HEK293T (cell line): ENCODE measurements around the gene FCGR2B.
"Not testable (repeated sequence)": the region's sequence is repeated elsewhere in the genome, so short reads cannot be mapped to it uniquely, and the experiment has no call there.

ENCODE experiments used
- CTCF ChIA-PET: fragments of 350-600 bp; formaldehyde crosslinking; extraction: SDS; loops from one replicate; lab custom pipeline; 2021; ENCODE audit warnings: antibody characterized with exemption, inconsistent platforms; lab: Yijun Ruan, JAX
- POLR2A ChIA-PET: fragments of 350-600 bp; formaldehyde crosslinking; extraction: SDS; loops from one replicate; lab custom pipeline; 2020; ENCODE audit warnings: antibody characterized with exemption, inconsistent platforms; lab: Yijun Ruan, JAX
- DNase-seq: peaks from one replicate; pipeline ENCODE4 v3.0.0; 2012; ENCODE audit warnings: mixed read lengths; ENCODE audit errors: extremely low spot score
- ARNT ChIP-seq: fragments of 450-650 bp; IDR thresholded peaks from 2 replicates; pipeline ENCODE4 v1.6.1; 2017; ENCODE audit warnings: mild to moderate bottlenecking
- BHLHE40 ChIP-seq: fragments of 450-650 bp; IDR thresholded peaks from 2 replicates; pipeline ENCODE4 v1.6.1; 2016; ENCODE audit warnings: mild to moderate bottlenecking, moderate library complexity, borderline replicate concordance
- CTBP1 ChIP-seq: fragments of 450-650 bp; IDR thresholded peaks from 2 replicates; pipeline ENCODE4 v1.6.1; 2016; ENCODE audit warnings: borderline replicate concordance
- ELF4 ChIP-seq: fragments of 450-650 bp; IDR thresholded peaks from 2 replicates; pipeline ENCODE4 v1.6.1; 2017; ENCODE audit warnings: antibody characterized with exemption
- FOXA1 ChIP-seq: fragments of 450-650 bp; IDR thresholded peaks from 2 replicates; pipeline ENCODE4 v1.6.1; 2016; ENCODE audit warnings: mild to moderate bottlenecking
- FOXK2 ChIP-seq: fragments of 450-650 bp; IDR thresholded peaks from 2 replicates; pipeline ENCODE4 v1.6.1; 2016; ENCODE audit warnings: mild to moderate bottlenecking
- FOXM1 ChIP-seq: fragments of 450-650 bp; IDR thresholded peaks from 2 replicates; pipeline ENCODE4 v1.6.1; 2017; ENCODE audit warnings: mild to moderate bottlenecking, borderline replicate concordance
- HDGF ChIP-seq: fragments of 450-650 bp; IDR thresholded peaks from 2 replicates; pipeline ENCODE4 v1.6.1; 2017; ENCODE audit warnings: antibody characterized with exemption, borderline replicate concordance
- L3MBTL2 ChIP-seq: fragments of 450-650 bp; conservative IDR thresholded peaks from 2 replicates; pipeline ENCODE4 v1.6.1; 2016; ENCODE audit warnings: mild to moderate bottlenecking
- LEF1 ChIP-seq: fragments of 450-650 bp; IDR thresholded peaks from 2 replicates; pipeline ENCODE4 v1.6.1; 2017; ENCODE audit warnings: mild to moderate bottlenecking, borderline replicate concordance
- NFRKB ChIP-seq: fragments of 450-650 bp; IDR thresholded peaks from 2 replicates; pipeline ENCODE4 v1.6.1; 2016; ENCODE audit warnings: mild to moderate bottlenecking, moderate library complexity
- SP1 ChIP-seq: fragments of 450-650 bp; IDR thresholded peaks from 2 replicates; pipeline ENCODE4 v1.6.1; 2017
- SUZ12 ChIP-seq: fragments of 450-650 bp; IDR thresholded peaks from 2 replicates; pipeline ENCODE4 v1.6.1; 2016; ENCODE audit warnings: mild to moderate bottlenecking
- TARDBP ChIP-seq: fragments of 450-650 bp; IDR thresholded peaks from 2 replicates; pipeline ENCODE4 v1.6.1; 2016
- ZNF384 ChIP-seq: fragments of 450-650 bp; IDR thresholded peaks from 2 replicates; pipeline ENCODE4 v1.6.1; 2016
- TF ChIP-seq, protein P1 (sequence below): fragments of 450-650 bp; IDR thresholded peaks from 2 replicates; pipeline ENCODE4 v1.6.1; 2016

FCGR2B gene

DNA sequence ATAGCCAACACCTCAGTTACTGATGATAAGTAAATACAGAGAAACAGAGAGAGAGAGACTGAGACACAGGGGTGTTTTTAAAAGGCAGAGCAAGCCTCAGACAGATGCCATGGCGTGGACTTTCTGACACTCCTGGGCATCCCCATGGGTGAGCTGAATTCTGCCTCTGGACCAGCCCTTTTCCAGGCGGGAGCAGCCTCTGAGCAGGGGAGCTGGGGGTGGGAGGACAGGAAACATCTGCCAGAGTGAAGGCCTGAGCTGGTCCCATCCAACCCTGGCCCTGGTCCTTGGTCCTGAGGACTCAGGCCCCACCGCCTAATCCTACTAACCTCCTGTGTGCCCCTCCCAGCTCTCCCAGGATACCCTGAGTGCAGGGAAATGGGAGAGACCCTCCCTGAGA, 12.0 kb downstream of the FCGR2B start:
- CTCF ChIA-PET, DNase-seq, POLR2A ChIA-PET: not testable (repeated sequence)

DNA sequence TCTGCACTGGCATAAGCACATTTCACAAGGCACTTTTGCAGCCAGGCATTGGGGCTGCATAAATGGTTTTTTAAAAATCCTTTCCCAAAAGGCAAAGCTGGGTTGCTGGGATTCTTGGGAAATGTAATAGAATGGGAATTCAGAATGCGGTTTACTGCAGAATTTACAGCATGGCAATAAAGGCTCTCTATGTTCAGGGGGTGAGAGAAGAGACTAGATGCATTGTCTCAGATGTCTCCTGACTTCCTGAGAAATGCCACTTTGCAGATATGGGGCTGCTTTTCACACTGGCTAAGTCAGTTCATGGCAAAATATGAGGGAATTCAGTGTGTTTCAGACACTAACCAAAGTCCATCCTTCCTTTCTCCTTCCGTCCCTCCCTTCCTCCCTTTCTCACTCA, 13.5 kb downstream of the FCGR2B start:
- ChIA-PET CTCF (no interaction called here), POLR2A (no interaction called here)
- DNase-seq = no peak
- TF ChIP-seq ELF4 (no peak), BHLHE40 (no peak), CTBP1 (no peak), FOXM1 (no peak), L3MBTL2 (no peak), FOXK2 (no peak)

DNA sequence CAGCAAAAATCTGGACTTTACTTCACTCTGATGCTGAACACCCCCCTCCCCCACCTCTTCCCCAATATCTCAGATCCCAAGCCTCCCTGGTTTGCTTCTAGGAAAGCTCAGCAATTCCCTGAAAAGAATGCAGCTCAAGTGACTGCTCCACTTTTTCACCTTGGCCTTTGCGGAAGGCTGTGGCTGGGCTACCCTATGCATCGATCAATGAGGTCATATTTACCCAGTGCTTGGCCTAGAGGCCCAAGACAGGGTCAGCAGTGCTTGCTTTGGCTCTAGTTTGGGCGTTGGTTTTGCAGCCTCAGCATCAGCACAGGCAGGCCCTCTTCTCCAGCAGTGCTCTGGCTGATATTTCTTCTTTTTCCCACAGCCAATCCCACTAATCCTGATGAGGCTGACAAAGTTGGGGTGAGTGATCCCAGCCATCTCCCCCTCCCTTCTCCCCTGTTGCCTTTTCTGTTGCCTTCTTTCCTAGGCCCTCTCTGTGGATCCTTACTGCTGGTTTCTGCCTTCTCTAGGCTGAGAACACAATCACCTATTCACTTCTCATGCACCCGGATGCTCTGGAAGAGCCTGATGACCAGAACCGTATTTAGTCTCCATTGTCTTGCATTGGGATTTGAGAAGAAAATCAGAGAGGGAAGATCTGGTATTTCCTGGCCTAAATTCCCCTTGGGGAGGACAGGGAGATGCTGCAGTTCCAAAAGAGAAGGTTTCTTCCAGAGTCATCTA, 14.2 kb downstream of the FCGR2B start:
- peak; percentile 9 for DNase-seq
- no peak for TF ChIP-seq SUZ12
- no peak for TF ChIP-seq LEF1
- TF ChIP-seq ARNT = no peak
- TF ChIP-seq ELF4 = no peak
- no peak for TF ChIP-seq FOXM1
- no peak for TF ChIP-seq CTBP1
- TF ChIP-seq HDGF = no peak
- no peak for TF ChIP-seq NFRKB
- TF ChIP-seq TARDBP = no peak
- TF ChIP-seq, protein P1, sequence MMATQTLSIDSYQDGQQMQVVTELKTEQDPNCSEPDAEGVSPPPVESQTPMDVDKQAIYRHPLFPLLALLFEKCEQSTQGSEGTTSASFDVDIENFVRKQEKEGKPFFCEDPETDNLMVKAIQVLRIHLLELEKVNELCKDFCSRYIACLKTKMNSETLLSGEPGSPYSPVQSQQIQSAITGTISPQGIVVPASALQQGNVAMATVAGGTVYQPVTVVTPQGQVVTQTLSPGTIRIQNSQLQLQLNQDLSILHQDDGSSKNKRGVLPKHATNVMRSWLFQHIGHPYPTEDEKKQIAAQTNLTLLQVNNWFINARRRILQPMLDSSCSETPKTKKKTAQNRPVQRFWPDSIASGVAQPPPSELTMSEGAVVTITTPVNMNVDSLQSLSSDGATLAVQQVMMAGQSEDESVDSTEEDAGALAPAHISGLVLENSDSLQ = no peak
- TF ChIP-seq FOXA1 = no peak
- no peak for TF ChIP-seq FOXK2
- TF ChIP-seq ZNF384 = no peak
- no peak for TF ChIP-seq L3MBTL2
- no peak for TF ChIP-seq SP1
- TF ChIP-seq BHLHE40 = no peak
- ChIA-PET POLR2A (no interaction called here), CTCF (no interaction called here)

DNA sequence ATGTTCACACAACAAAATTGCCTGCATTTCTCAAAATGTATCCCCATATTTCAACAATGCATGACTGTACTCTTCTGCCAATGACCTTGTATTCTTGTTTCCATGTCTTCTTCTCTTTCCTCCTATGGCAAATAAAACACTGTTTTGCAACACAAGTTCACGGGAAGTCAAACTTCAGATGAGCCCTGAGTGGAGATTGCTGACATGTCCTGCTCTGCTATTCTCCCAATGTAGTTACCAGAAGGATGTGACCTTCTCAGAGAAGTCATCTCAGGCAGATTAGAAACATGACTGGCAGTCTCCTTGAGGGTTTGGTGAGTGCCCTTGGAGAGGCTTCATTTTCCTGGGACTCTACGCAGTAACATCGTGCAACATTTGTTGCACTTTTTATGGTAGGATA, 15.6 kb downstream of the FCGR2B start:
- ChIA-PET CTCF (no interaction called here), POLR2A (no interaction called here)
- TF ChIP-seq FOXM1 = no peak
- no peak for TF ChIP-seq ZNF384
- TF ChIP-seq ARNT = no peak
- TF ChIP-seq ELF4 = no peak
- TF ChIP-seq SP1 = no peak
- no peak for TF ChIP-seq L3MBTL2
- TF ChIP-seq NFRKB = no peak
- no peak for TF ChIP-seq FOXA1
- TF ChIP-seq LEF1 = no peak
- TF ChIP-seq HDGF = no peak
- TF ChIP-seq, protein P1 = no peak
- no peak for TF ChIP-seq TARDBP
- no peak for TF ChIP-seq FOXK2
- no peak for DNase-seq

DNA sequence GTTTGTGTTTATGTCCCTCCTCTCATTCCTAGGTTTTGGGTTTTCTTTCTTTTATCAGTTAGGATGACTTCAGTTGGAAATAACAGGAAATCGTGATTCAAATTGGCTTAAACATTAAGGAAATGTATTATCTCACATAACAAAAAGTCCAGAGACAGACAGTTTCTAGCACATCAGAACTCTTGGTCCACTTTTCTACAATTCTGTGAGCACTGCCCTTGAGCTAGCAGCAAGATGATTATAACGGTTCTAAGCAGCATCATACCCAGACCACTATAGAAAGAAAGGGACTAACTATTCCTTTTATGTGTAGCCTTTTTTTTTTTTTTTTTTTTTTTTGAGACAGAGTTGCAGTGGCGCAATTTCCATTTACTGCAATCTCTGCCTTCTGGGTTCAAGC, 18.9 kb downstream of the FCGR2B start:
- CTCF ChIA-PET = no interaction called here
- no peak for TF ChIP-seq FOXM1
- no peak for TF ChIP-seq BHLHE40
- no peak for TF ChIP-seq ZNF384
- TF ChIP-seq HDGF = no peak
- no peak for TF ChIP-seq L3MBTL2
- no peak for TF ChIP-seq NFRKB
- no peak for TF ChIP-seq TARDBP
- TF ChIP-seq SP1 = no peak
- TF ChIP-seq, protein P1 = no peak
- no peak for TF ChIP-seq CTBP1
- no peak for TF ChIP-seq FOXK2
- TF ChIP-seq FOXA1 = no peak
- no peak for TF ChIP-seq ARNT
- TF ChIP-seq SUZ12 = no peak
- no peak for TF ChIP-seq ELF4
- POLR2A ChIA-PET = no interaction called here
- DNase-seq = no peak

DNA sequence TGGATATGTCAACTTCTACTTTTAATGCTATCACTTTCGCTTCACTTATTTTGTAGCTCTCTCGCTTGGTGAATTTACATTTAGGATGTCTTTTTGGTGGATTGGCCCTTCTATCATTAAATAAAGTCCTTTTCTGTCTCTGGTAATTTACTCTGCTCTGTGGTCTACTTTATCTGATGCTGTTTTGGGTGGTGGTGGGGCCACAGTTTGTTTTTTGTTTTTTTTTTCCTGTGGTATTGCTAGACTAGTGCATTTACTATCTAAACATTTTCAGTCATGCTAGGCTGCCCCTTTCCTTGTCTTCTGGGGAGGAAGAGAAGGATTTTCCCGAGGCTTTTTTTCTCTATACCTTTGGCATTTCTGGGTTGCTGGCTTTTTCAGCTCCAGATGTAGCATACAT, 26.0 kb downstream of the FCGR2B start:
- POLR2A ChIA-PET = no interaction called here
- TF ChIP-seq, protein P1 = no peak
- no peak for TF ChIP-seq BHLHE40
- no peak for TF ChIP-seq SP1
- no peak for TF ChIP-seq ARNT
- no peak for TF ChIP-seq FOXM1
- TF ChIP-seq FOXK2 = no peak
- no peak for TF ChIP-seq NFRKB
- TF ChIP-seq L3MBTL2 = no peak
- no peak for TF ChIP-seq HDGF
- no peak for TF ChIP-seq ELF4
- TF ChIP-seq ZNF384 = no peak
- no peak for TF ChIP-seq SUZ12
- no peak for TF ChIP-seq FOXA1
- CTCF ChIA-PET = interaction anchor here (0.6 kb wide), 1 partner anchor 483 kb away, joined by 3 read pairs; no protein-coding TSS in a partner anchor
- no peak for DNase-seq
